Trophoblast cell (in vitro differentiated cells and primary cell): ENCODE measurements around the gene FRRS1L.

Source experiments
- DNase-seq, 2 donors: peaks; one replicate each; pipeline ENCODE4 v3.0.0-alpha.2; 2016
- H2AFZ ChIP-seq: 2 replicates; pipeline ENCODE4 v1.6.1; 2013; ENCODE audit warnings: low read length, moderate library complexity, mild to moderate bottlenecking; ENCODE audit not compliant: insufficient read depth, poor library complexity
- H2AK5ac ChIP-seq: 2 replicates; pipeline ENCODE4 v1.6.1; 2013; ENCODE audit warnings: mild to moderate bottlenecking, low read length
- H2BK120ac ChIP-seq: 2 replicates; pipeline ENCODE4 v1.6.1; 2013; ENCODE audit warnings: low read length, mild to moderate bottlenecking, moderate library complexity; ENCODE audit not compliant: insufficient read depth, poor library complexity
- H2BK12ac ChIP-seq: 2 replicates; pipeline ENCODE4 v1.6.1; 2013; ENCODE audit warnings: mild to moderate bottlenecking, low read length, moderate library complexity
- H2BK5ac ChIP-seq: 2 replicates; pipeline ENCODE4 v1.6.1; 2013; ENCODE audit warnings: low read length, low read depth, moderate library complexity, mild to moderate bottlenecking; ENCODE audit not compliant: poor library complexity
- H3K14ac ChIP-seq: 2 replicates; pipeline ENCODE4 v1.6.1; 2013; ENCODE audit warnings: mild to moderate bottlenecking, low read length
- H3K18ac ChIP-seq: 2 replicates; pipeline ENCODE4 v1.6.1; 2013; ENCODE audit warnings: mild to moderate bottlenecking, low read length
- H3K23ac ChIP-seq: 2 replicates; pipeline ENCODE4 v1.6.1; 2013; ENCODE audit warnings: low read length
- H3K27ac ChIP-seq: 2 replicates; pipeline ENCODE4 v1.5.1; 2013; ENCODE audit warnings: low read depth, mild to moderate bottlenecking, inconsistent platforms, low read length, moderate library complexity
- H3K27me3 ChIP-seq: 2 replicates; pipeline ENCODE4 v1.6.1; 2013; ENCODE audit warnings: inconsistent platforms, mild to moderate bottlenecking, low read length, moderate library complexity; ENCODE audit not compliant: insufficient read depth
- H3K36me3 ChIP-seq, 2 experiments: 1 replicate in 1 of 2; 2 replicates in 1 of 2; pipeline ENCODE4 v1.6.1; 2013; ENCODE audit warnings: low read length in 2 of 2, mild to moderate bottlenecking in 2 of 2, moderate library complexity in 1 of 2; ENCODE audit not compliant: insufficient read depth in 2 of 2, control insufficient read depth in 1 of 2
- H3K4ac ChIP-seq: 2 replicates; pipeline ENCODE4 v1.6.1; 2013; ENCODE audit warnings: low read depth, mild to moderate bottlenecking, low read length, moderate library complexity
- H3K4me1 ChIP-seq, 2 experiments: 1 replicate in 1 of 2; 2 replicates in 1 of 2; pipeline ENCODE4 v1.6.1; 2013; ENCODE audit warnings: low read length in 2 of 2, mild to moderate bottlenecking in 2 of 2, moderate library complexity in 1 of 2; ENCODE audit not compliant: insufficient read depth in 2 of 2, control insufficient read depth in 1 of 2
- H3K4me2 ChIP-seq: 2 replicates; pipeline ENCODE4 v1.6.1; 2013; ENCODE audit warnings: inconsistent platforms, mild to moderate bottlenecking, low read length, moderate library complexity
- H3K4me3 ChIP-seq: 2 replicates; pipeline ENCODE4 v1.5.1; 2013; ENCODE audit warnings: mild to moderate bottlenecking, low read depth, low read length, inconsistent platforms
- H3K79me1 ChIP-seq: one replicate; pipeline ENCODE4 v1.6.1; 2013; ENCODE audit warnings: low read length
- H3K79me2 ChIP-seq: 2 replicates; pipeline ENCODE4 v1.6.1; 2013; ENCODE audit warnings: low read length, mild to moderate bottlenecking; ENCODE audit not compliant: control insufficient read depth, insufficient read depth, poor library complexity
- H3K9ac ChIP-seq: 2 replicates; pipeline ENCODE4 v1.6.1; 2013; ENCODE audit warnings: mild to moderate bottlenecking, low read length
- H3K9me3 ChIP-seq: 2 replicates; pipeline ENCODE4 v1.6.1; 2013; ENCODE audit warnings: low read depth, mild to moderate bottlenecking, control low read depth, inconsistent platforms, low read length; ENCODE audit not compliant: insufficient read depth
- H4K12ac ChIP-seq: 2 replicates; pipeline ENCODE4 v1.6.1; 2013; ENCODE audit warnings: low read depth, mild to moderate bottlenecking, low read length, moderate library complexity
- H4K8ac ChIP-seq: 2 replicates; pipeline ENCODE4 v1.6.1; 2013; ENCODE audit warnings: low read depth, mild to moderate bottlenecking, low read length, moderate library complexity
- H4K91ac ChIP-seq: one replicate; pipeline ENCODE4 v1.6.1; 2013; ENCODE audit warnings: low read depth, mild to moderate bottlenecking, low read length, moderate library complexity
- whole genome bisulfite sequencing: extraction: QIAGEN DNeasy Blood & Tissue Kit; methylation state at CpG from one replicate; pipeline ENCODE4 v1.1.7; 2013; ENCODE audit warnings: missing lambda C conversion rate; ENCODE audit not compliant: insufficient read length, insufficient coverage; ENCODE audit errors: extremely low coverage; 5-methylcytosine and 5-hydroxymethylcytosine counted together

The FRRS1L gene

GRCh38 chr9:109117856-109118807, 48.9 kb downstream of the FRRS1L start:
- H4K91ac ChIP-seq, result no peak overlapping the region
- H3K4ac ChIP-seq, result peak overlapping the region; percentile 91
- no peaks in the 10 kb centered on the region for H3K27me3 ChIP-seq
- peak overlapping the region; percentile 69 for H3K4me2 ChIP-seq
- H2AK5ac ChIP-seq, result peak overlapping the region; percentile 81
- peak overlapping the region; percentile 91 for H3K4me3 ChIP-seq
- WGBS, result no CpG with 5 or more reads among the region's 14 CpGs
- H4K8ac ChIP-seq, result no peak overlapping the region
- H3K79me1 ChIP-seq, result peaks cover 7% of the 10 kb centered on the region
- no peak overlapping the region for H4K12ac ChIP-seq
- H3K18ac ChIP-seq, result no peak overlapping the region
- H3K9ac ChIP-seq, result no peak overlapping the region
- no peak overlapping the region for H2BK120ac ChIP-seq
- no peaks in the 10 kb centered on the region for H3K9me3 ChIP-seq
- no peak overlapping the region for H2BK12ac ChIP-seq
- peak; percentile 18 to 38 for DNase-seq
- peak overlapping the region; percentile 22 for H2BK5ac ChIP-seq
- H3K36me3 ChIP-seq, result no peaks in the 10 kb centered on the region
- H3K4me1 ChIP-seq, result peaks cover 3 to 12% of the 10 kb centered on the region in 2 experiments
- H3K27ac ChIP-seq, result no peak overlapping the region
- H3K79me2 ChIP-seq, result peaks cover 22% of the 10 kb centered on the region
- H2AFZ ChIP-seq, result peak overlapping the region; percentile 54
- no peak overlapping the region for H3K23ac ChIP-seq
- peak overlapping the region; percentile 6 for H3K14ac ChIP-seq

GRCh38 chr9:109115931-109116526, 51.0 kb downstream of the FRRS1L start:
- Histone ChIP-seq H3K79me1 (peaks cover 7% of the 10 kb centered on the region), H3K9ac (no peak overlapping the region), H4K91ac (no peak overlapping the region), H3K79me2 (peaks cover 23% of the 10 kb centered on the region), H3K23ac (no peak overlapping the region), H3K9me3 (no peaks in the 10 kb centered on the region), H2BK120ac (no peak overlapping the region), H3K4ac (peak overlapping the region; percentile 88), H2BK5ac (no peak overlapping the region), H3K14ac (no peak overlapping the region), H4K12ac (no peak overlapping the region), H2AK5ac (no peak overlapping the region), H3K4me3 (no peak overlapping the region), H3K36me3 (no peaks in the 10 kb centered on the region), H2AFZ (no peak overlapping the region), H3K4me2 (no peak overlapping the region), H3K4me1 (peaks cover 3 to 10% of the 10 kb centered on the region in 2 experiments), H4K8ac (no peak overlapping the region), H3K27ac (no peak overlapping the region), H3K18ac (no peak overlapping the region), H3K27me3 (no peaks in the 10 kb centered on the region), H2BK12ac (no peak overlapping the region)
- WGBS, result no CpG with 5 or more reads among the region's 3 CpGs
- no peak for DNase-seq

- H2BK120ac ChIP-seq, result no peak overlapping the region
- no peak overlapping the region for H2AFZ ChIP-seq
- H3K79me2 ChIP-seq, result peaks cover 23% of the 10 kb centered on the region
- H3K4me2 ChIP-seq, result no peak overlapping the region
- no peak overlapping the region for H4K91ac ChIP-seq
- WGBS, result no CpG with 5 or more reads among the region's 3 CpGs
- H3K9ac ChIP-seq, result no peak overlapping the region
- peaks cover 3 to 7% of the 10 kb centered on the region in 2 experiments for H3K4me1 ChIP-seq
- no peak overlapping the region for H3K27ac ChIP-seq
- no peaks in the 10 kb centered on the region for H3K9me3 ChIP-seq
- H4K12ac ChIP-seq, result no peak overlapping the region
- no peak overlapping the region for H3K14ac ChIP-seq
- H3K23ac ChIP-seq, result no peak overlapping the region
- no peak overlapping the region for H2BK5ac ChIP-seq
- H4K8ac ChIP-seq, result no peak overlapping the region
- no peak overlapping the region for H2AK5ac ChIP-seq
- no peak overlapping the region for H3K18ac ChIP-seq
- DNase-seq, result no peak
- H3K27me3 ChIP-seq, result no peaks in the 10 kb centered on the region
- H3K36me3 ChIP-seq, result no peaks in the 10 kb centered on the region
- no peak overlapping the region for H3K4me3 ChIP-seq
- H3K79me1 ChIP-seq, result peaks cover 7% of the 10 kb centered on the region
- H3K4ac ChIP-seq, result no peak overlapping the region
- no peak overlapping the region for H2BK12ac ChIP-seq
Observed at GRCh38 chr9:109114670-109115069, 52.4 kb downstream of the FRRS1L start.

GRCh38 chr9:109113892-109114609, 53.0 kb downstream of the FRRS1L start:
- no peak for DNase-seq
- Histone ChIP-seq H3K18ac (no peak overlapping the region), H2BK120ac (no peak overlapping the region), H3K9me3 (no peaks in the 10 kb centered on the region), H3K23ac (no peak overlapping the region), H3K36me3 (no peaks in the 10 kb centered on the region), H2AFZ (no peak overlapping the region), H3K14ac (no peak overlapping the region), H2BK5ac (no peak overlapping the region), H2BK12ac (no peak overlapping the region), H3K9ac (no peak overlapping the region), H3K79me1 (peaks cover under 1% of the 10 kb centered on the region), H4K12ac (no peak overlapping the region), H3K4ac (peak overlapping the region; percentile 84), H3K27me3 (no peaks in the 10 kb centered on the region), H3K4me3 (no peak overlapping the region), H3K4me2 (no peak overlapping the region), H3K27ac (no peak overlapping the region), H3K4me1 (peaks cover 3 to 7% of the 10 kb centered on the region in 2 experiments), H3K79me2 (peaks cover 18% of the 10 kb centered on the region), H4K8ac (no peak overlapping the region), H2AK5ac (no peak overlapping the region), H4K91ac (no peak overlapping the region)
- no CpG with 5 or more reads among the region's 12 CpGs for WGBS
